IPS DF 6.9 (cell line): Measurements from ENCODE around the gene DAB2.

ENCODE experiments used
- DNase-seq: peaks from one replicate; pipeline ENCODE4 v3.0.0-alpha.2; 2013; ENCODE audit warnings: low read depth, low spot score
- H3K27ac ChIP-seq: one replicate; pipeline ENCODE4 v1.5.1; 2013; ENCODE audit warnings: low read length, control low read depth
- H3K27me3 ChIP-seq: 2 replicates; pipeline ENCODE4 v1.6.1; 2013; ENCODE audit warnings: mild to moderate bottlenecking, low read length; ENCODE audit not compliant: control insufficient read depth, insufficient read depth
- H3K36me3 ChIP-seq: 2 replicates; pipeline ENCODE4 v1.6.1; 2013; ENCODE audit warnings: low read length; ENCODE audit not compliant: control insufficient read depth, insufficient read depth
- H3K4me1 ChIP-seq: 2 replicates; pipeline ENCODE4 v1.6.1; 2013; ENCODE audit warnings: low read length; ENCODE audit not compliant: control insufficient read depth, insufficient read depth
- H3K4me3 ChIP-seq: 2 replicates; pipeline ENCODE4 v1.5.1; 2013; ENCODE audit warnings: mild to moderate bottlenecking, low read length
- H3K9me3 ChIP-seq: 2 replicates; pipeline ENCODE4 v1.6.1; 2013; ENCODE audit warnings: low read length, inconsistent platforms; ENCODE audit not compliant: control insufficient read depth, insufficient read depth
- WGBS: extraction: QIAGEN DNeasy Blood & Tissue Kit; methylation state at CpG from one replicate; pipeline ENCODE4 v1.1.7; 2013; ENCODE audit warnings: mixed read lengths, missing lambda C conversion rate; ENCODE audit not compliant: insufficient read length, insufficient coverage; 5-methylcytosine and 5-hydroxymethylcytosine counted together

DAB2 gene

GRCh38 chr5:39328731-39329130 is 96.0 kb downstream of the DAB2 start:
- H3K27ac ChIP-seq, result no peak overlapping the region
- H3K9me3 ChIP-seq, result no peaks in the 10 kb centered on the region
- H3K4me1 ChIP-seq, result no peaks in the 10 kb centered on the region
- no CpG with 5 or more reads among the region's 1 CpG for WGBS
- H3K27me3 ChIP-seq, result no peaks in the 10 kb centered on the region
- no peaks in the 10 kb centered on the region for H3K36me3 ChIP-seq
- no peak overlapping the region for H3K4me3 ChIP-seq
- DNase-seq, result no peak

- H3K9me3 ChIP-seq, result no peaks in the 10 kb centered on the region
- DNase-seq, result no peak
- WGBS, result no CpG with 5 or more reads among the region's 3 CpGs
- H3K4me1 ChIP-seq, result no peaks in the 10 kb centered on the region
- no peak overlapping the region for H3K27ac ChIP-seq
- H3K4me3 ChIP-seq, result no peak overlapping the region
- no peaks in the 10 kb centered on the region for H3K27me3 ChIP-seq
- H3K36me3 ChIP-seq, result no peaks in the 10 kb centered on the region
Observed at GRCh38 chr5:39323542-39323941, 101.2 kb downstream of the DAB2 start.
